ENCODE results near the gene AHDC1.
"Not testable (repeated sequence)": the region's sequence is repeated elsewhere in the genome, so short reads cannot be mapped to it uniquely, and the experiment has no call there.

Gene AHDC1

DNA sequence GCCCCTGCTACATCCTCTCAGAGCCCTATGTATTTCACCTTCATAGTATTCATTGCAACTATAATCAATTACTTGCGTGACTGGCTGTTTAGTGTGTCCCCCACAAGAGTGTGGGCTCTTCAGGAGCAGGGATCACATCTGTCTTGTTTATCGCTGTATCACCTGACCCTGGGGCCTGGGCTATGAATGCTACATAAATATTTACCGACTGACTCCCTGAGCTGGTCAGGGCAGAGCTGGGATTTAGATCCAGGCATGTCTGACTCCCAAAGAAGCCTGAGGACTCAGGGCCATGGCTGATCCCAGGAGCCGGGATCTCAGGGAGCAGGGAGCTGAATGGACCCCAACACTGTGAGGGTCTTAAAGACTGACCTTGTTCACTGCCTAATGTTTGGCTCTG lies 49.7 kb downstream of the AHDC1 start:
- no peak for DNase-seq

DNA sequence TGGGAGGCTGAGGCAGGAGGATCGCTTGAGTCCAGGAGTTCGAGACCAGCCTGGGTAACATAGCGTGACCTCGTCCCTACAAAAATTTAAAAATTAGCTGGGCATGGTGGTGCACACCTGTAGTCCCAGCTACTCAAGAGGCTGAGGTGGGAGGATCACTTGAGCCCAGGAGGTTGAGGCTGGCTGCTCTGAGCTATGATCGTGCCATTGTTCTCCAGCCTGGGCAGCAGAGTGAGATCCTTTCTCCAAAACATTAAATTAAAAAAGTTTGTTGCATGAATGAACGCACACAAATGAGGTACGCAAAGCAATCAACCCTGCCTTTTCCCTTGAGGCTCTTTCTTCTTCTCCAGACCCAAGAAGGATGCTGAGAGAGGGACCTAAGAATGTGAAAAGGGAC lies 50.1 kb downstream of the AHDC1 start:
- DNase-seq = not testable (repeated sequence)

GRCh38 chr1:27552911-27553420 lies 51.0 kb downstream of the AHDC1 start:
- DNase-seq = no peak

DNA sequence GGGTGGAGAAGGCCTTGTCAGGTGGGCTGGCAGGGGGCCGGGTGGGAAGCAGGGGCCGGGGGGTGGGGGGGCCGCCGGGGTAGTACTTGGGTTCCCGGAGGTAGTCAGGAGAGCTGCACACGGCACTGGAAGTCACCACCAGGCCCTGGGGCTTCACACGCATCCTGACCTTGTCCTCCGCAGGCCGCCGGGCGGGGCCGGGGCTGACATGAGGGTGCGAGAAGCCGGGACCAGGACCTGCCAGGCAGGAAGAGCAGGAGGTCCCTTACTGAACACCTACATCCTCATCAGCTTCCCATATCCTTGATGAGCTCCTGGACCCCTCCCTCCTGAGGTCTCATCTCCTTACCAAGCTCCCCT lies 52.0 kb downstream of the AHDC1 start:
- DNase-seq = no peak

DNA sequence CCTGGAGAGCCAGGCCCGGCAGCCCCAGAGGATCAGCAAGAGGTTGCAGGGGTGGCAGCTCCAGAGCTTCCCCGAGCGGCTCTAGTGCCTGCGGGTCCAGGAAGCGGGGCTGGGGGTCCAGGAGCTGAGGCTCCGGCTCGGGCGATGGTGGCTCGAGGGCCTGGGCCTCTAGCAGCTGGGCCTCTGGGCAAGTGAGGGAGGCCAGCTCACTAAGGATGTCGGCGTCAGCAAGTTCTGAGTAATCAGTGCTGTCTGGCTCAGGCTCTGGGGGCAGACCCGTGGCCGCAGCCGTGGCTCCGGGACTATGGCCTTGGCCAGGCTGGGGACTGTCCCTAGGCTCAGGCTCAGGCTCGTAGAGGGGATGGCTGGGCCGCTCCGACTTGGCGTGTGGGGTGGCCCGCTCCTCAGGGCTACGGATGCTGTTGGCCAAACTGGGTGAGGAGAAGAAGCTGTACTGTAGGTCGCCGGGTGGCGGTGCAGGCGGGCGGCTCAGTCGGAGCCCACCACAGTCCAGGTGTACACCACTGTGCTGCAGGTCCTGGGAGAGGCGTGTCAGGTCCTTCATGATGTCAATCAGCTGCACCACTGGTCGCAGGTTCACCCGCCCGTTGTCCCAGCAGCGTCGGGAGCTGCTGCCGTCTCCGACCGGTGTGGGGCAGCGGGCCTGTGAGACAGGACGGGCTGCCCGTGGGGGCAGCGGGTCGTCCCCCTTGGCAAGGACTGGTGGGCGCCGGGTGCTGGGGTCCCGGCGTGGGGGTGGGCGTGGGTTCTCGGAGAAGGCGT lies 52.6 kb downstream of the AHDC1 start:
- DNase-seq = no peak

- no peak for DNase-seq
These were observed 53.3 kb downstream of the AHDC1 start for GRCh38 chr1:27550510-27551169.

GRCh38 chr1:27549807-27550408 lies 54.0 kb downstream of the AHDC1 start:
- no peak for DNase-seq

DNA sequence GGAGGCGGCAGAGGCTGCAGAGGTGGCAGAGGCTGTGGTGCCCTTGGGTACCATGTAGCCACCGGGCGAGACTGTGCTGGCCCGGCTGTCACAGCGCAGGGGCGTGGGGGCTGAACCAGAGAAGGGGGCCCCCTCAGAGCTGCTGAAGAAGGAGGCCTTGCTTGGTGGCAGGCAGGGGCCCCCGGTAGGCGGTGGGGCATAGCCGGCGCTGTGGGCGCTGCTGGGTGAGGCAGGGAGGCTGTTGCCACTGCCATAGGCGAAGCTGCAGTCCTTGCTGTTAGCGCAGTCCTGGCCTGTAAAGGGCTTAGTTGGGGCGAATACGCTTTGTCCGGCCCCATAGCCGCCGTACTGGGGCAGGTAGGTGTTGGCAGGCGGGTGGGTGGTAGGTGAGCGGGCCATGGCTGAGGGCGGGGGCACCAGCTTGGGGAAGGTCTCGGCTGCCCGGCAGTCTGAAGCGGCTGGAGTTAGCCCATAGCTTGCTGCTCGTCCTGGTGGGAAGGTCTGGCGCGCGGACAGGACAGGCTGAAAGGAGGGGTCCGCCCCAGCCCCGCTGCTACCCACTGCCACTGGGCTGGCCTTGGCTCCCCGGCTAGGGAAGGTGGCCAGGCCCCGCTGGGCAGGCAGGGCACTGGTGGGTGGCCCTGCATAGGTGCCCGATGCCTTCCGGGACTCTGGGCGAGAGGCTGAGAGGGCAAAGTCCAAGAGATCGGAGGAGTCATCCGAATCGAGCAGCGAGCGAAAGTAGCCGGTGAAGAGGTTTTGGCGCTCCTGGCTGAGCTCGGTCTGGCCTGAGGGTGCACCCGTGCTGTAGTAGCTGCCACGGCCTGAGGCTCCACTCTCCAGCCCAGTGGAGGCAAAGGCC lies 54.9 kb downstream of the AHDC1 start:
- no peak for DNase-seq

GRCh38 chr1:27548136-27548853 lies 55.6 kb downstream of the AHDC1 start:
- DNase-seq = no peak

GRCh38 chr1:27547220-27548116 lies 56.5 kb downstream of the AHDC1 start:
- no peak for DNase-seq

- no peak for DNase-seq
These were observed 58.1 kb downstream of the AHDC1 start for GRCh38 chr1:27545876-27546275.

DNA sequence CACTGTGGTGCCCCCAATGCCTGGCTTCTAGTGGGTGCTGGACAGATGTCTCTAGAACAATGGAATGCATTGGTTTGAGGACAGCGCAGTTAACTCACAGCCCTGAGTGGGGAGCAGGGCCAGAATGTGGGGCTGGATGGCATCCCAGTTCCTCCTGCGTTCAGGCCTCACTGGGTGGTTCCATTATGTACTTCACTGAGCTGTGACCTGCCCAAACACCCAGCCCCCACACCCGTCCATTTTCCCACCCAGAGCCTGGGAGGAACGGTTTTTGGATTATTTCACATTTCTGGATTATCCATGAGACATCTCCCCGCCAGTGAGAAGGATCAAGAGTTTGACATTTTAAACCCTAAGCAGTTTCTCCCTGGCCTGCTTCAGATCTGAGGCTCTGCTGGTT lies 58.7 kb downstream of the AHDC1 start:
- peak in 12 of 56 donors; percentile 12 to 55 (median 34) for DNase-seq

- DNase-seq = no peak
These were observed 59.1 kb downstream of the AHDC1 start for GRCh38 chr1:27544834-27545233.

DNA sequence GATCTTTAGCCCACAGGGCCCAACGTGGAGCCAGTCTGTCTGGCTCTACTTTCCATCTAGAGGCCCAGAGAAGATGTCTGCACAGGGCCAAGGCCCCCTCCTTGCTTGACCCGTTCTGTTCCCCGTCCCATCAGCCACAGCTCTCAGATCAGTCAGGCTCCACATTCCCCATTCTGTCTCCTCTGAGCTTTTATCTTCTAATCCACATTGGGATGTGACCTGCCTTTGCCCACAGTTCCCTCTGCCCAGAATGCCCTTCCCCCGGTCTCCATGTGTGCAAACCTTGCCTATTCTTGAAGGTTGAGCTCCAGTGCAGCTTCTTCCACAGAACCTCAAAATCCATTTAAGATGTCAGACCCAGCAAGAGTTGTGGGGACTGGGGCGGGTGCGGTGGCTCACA lies 60.7 kb downstream of the AHDC1 start:
- no peak for DNase-seq

DNA sequence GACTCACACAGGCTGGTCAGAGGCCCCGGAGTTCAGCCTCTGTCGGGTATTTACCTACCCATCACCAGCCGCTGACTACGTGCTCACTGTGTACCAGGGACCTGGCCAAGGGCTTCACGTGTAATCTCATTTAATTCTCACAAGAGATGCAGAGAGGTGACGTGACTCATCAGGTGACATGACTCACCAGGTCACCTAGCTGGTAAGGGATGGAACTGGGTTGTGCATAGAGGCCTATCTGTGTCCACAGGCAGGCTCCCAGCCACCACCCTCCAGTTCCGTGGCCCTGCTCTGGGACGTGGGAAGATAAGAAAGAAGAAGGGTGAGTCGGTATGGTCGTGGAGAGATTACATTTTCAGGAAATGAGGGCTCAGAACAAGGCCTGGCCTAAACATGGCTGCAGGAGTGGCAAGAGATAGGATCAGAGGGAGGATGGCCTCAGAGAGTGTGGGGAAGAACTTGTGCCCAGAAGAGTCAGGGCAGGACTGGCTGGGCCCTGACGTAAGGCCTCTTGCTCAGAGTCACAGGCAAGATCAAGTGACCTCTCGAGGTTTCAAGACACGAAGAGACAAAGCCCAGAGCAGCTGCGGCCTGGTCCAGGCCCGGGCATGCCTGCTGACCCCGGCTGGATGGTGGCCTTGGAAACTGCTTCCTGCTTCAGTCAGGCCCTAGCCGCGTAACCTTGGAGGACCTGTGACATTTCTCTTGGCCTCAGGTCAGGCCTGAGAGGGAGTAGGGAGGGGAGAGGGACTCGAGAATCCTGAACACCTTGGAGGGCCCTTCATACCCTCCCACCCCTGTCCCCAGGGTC lies 61.3 kb downstream of the AHDC1 start:
- DNase-seq = peak in 1 of 56 donors; percentile 27

- no peak for DNase-seq
These were observed 63.8 kb downstream of the AHDC1 start for GRCh38 chr1:27539901-27540861.

DNA sequence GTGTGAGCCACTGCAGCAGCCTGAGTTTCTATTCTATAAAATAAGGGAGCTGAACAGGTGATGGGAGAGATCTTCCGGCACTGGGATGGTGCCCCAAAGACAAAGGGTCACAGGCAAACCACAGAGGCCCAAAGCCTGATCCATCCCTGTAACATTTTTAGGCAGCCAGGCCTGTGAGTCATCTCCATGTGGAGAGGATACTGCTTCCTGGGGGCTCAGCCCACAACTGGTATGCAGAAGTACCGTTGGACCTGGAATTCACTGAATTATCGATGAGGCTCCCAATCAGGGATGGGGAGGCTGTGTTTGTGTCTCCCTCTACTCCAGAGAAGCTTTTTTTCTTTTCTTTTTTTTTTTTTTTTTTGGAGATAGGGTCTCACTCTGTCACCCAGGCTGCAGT lies 65.2 kb downstream of the AHDC1 start:
- no peak for DNase-seq

DNA sequence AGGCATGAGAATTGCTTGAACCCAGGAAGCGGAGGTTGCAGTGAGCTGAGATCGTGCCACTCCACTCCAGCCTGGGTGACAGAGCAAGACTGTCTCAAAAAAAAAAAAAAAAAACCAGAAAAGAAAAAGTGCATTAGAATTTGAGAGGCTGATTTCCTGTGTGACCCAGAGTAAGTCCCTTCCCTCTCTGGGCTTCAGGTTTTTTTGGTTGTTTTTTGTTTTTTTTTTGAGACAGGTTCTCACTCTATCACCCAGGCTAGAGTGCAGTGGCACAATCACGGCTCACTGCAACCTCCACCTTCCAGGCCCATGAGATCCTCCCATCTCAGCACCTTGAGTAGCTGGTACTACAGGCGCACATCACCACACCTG lies 65.7 kb downstream of the AHDC1 start:
- DNase-seq = not testable (repeated sequence)

Measured in amygdala (tissue), 56 donors.